Iris pigment epithelial cell (primary cell): Measurements from ENCODE around the gene KCNC3.
"Not testable (repeated sequence)": the region's sequence is repeated elsewhere in the genome, so short reads cannot be mapped to it uniquely, and the experiment has no call there.

ENCODE experiments used
- DNase-seq: peaks from one replicate; pipeline ENCODE4 v3.0.0-alpha.2; 2011; ENCODE audit warnings: low read depth

KCNC3 gene

DNA sequence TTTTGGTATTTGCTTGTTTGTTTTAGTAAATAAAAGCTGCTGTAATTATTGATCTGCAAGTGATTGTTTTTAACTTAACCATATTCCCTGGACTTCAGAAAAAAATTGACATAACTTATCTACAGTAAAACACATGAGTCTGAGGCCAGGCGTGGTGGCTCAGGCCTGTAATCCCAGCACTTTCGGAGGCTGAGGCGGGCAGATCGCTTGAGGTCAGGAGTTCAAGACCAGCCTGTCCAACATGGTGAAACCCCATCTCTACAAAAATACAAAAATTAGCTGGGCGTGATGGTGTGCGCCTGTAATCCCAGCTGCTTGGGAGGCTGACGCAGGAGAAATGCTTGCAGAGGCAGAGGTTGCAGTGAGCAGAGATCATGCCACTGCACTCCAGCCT, 24.3 kb upstream of the KCNC3 start:
- not testable (repeated sequence) for DNase-seq

DNA sequence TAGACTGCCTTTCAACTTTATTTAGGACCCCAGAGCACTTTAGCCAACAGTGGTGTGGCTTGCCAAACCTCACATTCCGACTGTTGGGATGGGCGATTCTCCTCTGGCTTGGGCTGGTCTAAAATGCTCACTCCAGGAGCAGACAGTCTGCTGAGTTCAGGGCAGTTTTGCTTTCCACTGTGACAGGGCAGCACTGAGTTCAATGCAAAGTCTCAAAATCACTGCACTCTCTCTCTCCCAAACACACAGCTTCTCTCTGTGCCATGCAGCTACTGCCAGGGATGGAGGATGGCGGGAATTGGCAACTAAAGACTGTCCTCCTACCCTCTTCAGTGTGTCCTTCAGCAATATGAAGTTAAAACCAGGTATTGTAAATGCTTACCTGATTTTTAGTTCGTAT, 23.1 kb upstream of the KCNC3 start:
- DNase-seq, result no peak

DNA sequence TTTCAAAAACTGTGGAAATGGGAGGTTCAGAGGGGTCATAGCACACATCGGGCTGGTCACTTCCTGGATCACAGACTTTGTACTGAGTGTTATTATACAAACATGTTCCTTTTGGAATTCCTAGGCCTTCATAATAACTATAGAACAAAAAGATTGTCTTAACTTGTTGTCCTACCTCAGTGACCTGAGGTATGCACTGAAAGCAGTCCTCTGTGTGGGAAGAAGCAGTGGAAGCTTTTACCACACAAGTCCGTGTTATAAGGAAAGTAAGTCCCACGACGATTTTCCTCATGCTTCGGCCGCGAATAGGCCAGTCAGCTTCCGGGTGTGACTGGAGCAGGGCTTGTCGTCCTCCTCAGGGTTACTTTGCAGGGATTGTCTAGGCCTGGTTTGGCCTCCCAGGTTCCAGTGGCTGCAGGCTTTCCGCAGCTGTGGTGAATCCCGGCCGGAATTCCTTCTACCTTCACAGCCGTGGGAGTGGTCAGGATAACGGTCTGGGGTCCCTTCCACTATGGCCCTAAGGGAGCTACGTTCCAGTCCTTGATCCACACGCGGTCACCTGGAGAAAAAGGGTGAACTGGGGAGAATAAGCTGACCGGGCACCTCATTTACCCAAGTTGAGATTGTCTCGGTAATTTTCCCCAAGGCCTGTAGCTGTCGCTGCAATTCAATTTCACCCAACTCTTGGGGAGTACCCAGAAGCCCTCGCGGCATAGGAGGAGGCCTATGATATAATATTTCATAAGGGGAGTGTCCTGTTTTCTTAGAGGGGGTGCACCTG, 20.3 kb upstream of the KCNC3 start:
- DNase-seq, result no peak

DNA sequence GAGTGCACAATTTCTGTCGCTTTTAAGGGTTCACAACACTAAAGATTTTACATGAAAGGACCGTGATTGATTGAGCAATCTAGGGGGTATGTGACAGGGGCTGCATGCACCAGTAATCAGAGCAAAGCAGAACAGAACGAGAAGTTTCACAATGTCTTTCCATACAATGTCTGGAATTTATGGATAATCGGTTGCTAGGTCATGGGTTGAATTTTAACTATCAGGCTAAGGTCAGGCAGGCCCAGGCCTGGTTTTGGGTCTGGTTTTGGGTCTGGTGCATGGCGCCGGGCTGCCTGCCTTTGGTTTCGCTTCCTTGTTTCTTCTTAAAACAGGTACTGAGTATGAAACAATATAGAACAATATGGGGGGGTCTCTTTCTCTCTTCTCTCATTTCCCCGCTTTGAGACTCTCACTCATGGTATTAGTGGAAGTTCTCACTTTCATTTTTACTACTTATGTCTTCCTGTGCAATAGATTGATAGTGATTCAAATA, 18.0 kb upstream of the KCNC3 start:
- not testable (repeated sequence) for DNase-seq

DNA sequence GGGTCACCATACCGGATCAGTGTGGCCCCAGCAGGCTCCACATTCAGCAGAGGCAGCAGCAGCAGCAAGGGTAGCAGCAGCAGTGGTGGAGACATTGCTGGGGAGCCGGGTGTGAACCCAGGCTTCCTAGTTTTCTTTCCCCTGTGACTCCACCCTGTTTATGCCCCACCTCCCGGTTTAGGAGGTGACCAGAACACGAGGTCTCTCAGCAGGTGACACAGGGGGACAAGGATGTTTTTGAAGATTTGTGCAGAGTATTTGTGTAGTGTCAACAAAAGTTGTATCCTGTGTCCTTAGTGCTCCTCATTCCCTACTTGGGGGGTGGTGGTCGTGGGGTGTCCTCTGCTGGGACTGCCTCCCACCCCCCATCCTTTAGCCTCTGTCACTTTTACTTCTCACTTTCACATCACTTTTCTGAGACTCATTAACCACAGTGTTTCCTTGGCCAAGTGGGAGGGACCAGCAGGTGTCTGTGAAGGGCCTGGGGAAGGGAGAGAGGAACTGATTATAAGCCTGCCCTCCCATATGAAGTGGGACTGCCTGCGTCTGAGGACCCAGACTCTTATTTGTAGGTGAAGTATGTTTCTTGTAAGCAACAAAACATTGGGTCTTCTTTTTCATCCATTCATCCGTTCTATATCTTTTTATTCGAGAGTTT, 15.6 kb upstream of the KCNC3 start:
- DNase-seq, result no peak

DNA sequence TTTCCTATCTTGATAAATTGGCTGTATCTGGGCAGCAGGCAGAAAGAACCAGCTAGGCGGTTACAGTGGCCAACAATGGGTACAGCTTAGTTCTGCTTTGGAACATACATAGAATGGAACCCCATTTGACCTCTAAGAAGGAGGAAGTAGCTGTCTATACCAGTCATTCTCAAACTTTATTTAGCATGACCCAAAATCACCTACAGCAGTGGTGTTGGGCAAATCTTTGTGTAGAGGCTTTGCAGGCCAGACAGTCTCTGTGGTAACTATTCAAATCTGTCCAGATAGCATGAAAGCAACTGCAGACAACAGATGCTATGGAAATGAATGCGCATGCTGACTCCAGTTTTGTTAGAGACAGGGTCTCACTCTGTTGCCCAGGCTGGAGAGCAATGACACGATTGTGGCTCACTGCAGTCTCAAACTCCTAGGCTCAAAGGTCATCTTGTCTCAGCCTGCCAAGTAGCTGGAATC, 12.0 kb upstream of the KCNC3 start:
- DNase-seq, result no peak

DNA sequence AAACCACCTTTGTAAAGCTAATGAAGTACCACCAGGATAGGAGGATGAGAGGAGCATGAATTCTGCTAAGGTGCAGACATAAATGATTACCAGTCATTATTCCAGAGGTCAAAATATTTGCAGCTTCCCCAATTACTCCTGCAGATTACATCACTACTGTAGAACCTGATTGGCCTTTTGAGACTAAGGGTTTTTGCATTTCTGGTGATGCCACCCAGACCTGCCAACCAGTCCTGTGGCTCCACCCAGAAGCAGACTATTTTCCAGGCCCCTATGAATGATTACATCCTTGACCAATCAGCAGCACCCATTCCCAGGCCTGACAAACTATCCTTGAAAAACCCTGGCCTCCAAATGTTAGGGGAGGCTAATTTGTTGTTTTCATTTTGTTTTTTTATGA, 11.2 kb upstream of the KCNC3 start:
- DNase-seq, result no peak

DNA sequence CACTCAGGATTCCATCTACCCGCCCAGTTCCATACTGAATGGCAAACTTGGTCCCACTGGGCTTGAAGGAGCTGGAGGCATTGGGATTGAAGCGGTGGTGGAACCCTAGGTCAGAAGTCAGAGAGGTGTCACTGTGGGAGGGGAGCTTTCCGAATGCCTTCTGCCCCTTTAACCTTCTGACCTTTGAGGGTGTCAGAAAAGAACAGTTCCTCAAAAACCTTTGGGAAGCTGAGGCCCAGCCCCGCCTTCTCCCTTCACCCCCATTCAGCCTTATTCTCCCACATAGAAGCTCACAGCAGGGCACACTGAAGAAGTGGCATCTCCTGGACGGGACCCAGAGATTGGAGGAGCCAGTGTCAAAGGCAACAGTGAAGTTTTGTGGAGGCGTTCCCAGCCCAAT, 7.9 kb upstream of the KCNC3 start:
- DNase-seq, result not testable (repeated sequence)

DNA sequence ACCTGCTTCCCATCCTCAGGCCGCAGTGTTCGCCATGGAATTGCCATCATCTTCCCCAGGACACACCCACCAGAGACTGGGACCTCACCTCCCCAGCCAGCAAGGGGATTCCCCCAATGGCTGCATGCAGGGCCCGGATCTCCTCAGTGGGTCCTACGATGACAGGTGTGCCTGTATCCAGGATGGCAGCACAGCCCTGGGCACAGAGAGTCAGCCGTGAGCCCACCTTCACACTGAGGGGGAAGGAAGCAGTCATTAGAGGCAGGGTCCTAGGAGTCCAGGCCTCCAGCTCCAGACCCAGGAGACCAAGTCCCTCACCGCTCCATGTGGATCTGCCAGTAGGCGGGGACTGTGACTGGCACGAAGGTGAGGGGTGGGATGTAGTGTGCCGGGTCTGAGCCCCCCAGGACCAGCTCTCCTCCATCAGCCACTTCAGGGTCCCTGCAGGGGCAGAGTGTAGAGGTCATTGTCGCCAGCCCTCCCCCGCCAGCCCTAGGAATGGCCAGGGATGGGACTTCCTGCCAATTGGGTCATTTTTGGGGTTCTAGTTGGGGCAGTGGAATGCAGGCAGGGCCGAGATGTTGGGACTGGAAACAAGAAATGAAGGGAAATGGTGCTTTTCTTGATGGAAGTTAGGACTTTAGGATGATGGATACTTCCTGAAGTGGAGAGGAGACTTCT, 5.7 kb upstream of the KCNC3 start:
- DNase-seq, result no peak

DNA sequence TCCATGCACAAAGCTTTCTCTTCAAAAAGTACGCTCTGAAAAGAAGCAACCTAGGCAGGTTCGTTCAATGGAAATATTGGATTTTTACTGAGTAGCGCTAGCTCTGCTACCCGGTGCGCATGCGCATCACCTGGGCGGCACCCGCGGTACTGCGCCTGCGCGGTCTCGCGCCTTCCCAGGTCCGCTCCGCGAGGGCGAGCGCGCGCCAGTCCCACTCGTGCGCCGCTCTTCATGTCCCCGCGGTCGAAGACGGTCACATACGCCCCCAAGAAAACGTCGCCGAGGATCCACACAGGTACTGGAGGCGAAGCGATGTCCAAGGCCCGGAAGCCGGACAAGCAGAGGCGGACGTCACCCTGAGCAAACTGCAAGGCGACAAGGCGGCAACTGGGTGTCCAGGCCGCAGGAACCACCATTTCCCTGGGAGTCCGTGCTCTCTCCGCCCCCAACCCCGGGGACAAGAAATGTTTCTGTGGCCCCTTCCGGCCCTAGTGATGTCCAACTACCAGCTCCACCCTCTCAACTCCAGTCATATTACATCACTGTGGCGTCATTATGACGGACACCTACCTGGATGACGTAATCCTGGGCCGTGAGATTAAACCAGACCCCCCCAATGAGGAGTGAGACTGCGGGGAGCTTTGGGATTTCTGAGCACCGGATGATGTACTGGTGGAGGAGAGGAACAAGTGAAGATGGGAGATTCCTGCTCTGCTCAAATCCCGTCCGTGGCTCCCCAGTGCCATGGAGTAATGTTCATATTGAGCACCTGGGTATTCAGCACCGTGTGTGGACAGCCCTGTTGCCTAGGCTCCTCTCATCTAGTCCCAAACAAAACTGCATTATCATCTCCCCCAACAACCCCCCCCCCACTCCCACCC, 4.8 kb upstream of the KCNC3 start:
- DNase-seq, result no peak

DNA sequence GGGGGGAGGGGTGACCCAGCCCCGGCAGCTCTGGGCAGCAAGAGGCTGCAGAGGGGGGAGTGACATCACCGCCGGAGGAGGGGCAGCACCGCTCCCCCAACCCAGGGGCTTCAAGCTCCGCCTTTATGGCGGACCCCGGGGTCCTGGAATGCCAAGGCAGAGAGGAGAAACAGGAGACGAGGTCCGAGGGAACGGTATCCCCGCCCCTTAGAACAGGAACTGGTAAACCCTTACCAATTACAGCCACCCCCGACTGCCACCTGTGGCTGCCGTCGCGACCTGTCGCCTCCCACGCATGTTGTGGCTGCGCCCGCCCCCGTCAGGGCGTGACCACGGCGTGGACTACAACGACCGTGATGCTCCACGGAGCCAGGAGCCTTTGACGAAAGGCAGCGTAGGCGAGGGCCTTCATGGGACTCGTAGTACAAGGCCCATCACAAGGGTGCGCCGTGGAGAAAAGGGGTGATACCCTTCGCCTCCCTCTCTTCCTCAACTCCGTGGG, 4.1 kb upstream of the KCNC3 start:
- DNase-seq, result peak; percentile 89

DNA sequence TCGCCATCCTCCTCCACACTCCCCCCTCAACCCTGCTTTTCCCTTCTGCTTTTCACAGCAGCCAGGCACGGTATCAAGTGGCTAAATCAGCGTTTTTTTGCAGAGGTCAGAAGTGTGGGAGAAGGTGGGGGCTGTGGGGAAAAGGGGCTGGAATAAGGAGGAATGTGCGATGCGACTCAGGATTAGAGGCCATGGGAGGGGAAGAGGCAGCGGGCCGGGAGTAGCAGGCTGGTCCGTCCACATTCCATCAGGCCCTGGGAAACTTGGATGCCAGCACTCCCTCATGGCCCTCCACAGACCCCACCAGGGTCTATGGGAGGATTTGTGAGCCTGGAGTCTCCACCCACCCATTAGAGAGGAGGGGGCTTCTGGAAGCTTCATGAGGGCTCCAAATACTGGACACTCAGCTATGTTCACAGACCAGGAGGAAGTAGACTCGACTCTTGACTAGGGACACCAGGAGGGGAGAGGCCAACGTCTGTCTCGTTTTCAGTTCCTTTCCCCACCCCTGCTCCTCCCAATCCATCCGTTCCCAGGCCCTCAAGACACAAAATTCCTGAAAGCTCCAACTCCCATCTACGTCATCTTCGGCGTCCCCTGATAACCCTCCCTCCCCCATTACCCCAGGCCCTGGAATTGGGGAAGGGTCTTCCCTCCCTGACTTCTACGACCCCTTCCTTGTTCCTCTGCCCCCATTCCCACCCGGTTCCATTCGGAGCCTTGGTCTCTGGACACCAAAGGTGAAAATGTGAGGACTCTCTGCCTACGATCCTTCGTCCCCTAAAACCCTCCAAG, 3.3 kb upstream of the KCNC3 start:
- DNase-seq, result no peak

DNA sequence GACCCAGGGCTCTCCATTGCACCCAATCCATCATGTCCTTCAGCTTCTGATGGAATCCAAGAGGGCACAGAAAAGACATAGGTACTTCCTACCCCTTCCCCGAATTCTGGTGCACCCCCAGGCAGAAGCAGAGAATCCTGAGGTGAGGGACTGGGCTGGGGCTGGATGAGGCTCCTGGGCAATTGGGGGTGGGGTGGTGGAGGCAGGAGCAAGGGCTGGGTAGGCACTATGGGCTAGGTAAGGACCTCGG, 2.7 kb upstream of the KCNC3 start:
- DNase-seq, result no peak

DNA sequence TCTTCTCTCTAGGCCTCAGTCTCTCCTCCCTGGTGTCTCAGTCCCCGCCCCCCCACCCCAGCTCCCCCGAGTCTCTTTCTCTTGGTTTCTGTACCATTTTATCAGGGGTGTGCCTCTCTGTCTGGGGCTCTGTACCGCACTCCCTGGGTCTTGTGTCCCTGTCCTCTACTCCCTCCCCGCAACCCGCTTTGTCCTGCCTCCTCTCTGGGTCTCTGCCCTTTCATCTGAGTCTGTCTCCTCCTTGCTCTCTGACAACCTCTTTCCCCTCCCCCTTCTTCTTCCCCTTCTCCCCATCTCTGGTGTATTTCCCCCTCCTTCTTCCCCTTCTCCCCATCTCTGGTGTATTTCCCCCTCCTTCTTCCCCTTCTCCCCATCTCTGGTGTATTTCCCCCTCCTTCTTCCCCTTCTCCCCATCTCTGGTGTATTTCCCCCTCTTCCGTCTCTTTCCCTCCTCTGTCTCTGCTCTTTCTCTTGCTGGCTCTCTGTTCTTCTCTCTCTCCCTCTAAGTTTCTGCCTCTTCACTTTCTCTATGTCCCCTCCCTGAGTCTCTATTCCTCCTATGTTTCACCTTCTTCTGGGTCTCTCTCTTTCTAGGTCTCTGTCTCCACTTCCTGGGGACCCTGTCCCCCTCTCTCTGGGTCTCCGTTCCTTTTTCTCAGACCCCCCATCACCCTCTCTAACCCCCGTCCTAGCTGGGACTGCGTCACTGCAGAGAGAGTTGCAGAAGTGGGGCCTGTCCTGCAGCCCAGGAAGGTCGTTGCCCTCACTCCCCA, 2.2 kb upstream of the KCNC3 start:
- no peak for DNase-seq

DNA sequence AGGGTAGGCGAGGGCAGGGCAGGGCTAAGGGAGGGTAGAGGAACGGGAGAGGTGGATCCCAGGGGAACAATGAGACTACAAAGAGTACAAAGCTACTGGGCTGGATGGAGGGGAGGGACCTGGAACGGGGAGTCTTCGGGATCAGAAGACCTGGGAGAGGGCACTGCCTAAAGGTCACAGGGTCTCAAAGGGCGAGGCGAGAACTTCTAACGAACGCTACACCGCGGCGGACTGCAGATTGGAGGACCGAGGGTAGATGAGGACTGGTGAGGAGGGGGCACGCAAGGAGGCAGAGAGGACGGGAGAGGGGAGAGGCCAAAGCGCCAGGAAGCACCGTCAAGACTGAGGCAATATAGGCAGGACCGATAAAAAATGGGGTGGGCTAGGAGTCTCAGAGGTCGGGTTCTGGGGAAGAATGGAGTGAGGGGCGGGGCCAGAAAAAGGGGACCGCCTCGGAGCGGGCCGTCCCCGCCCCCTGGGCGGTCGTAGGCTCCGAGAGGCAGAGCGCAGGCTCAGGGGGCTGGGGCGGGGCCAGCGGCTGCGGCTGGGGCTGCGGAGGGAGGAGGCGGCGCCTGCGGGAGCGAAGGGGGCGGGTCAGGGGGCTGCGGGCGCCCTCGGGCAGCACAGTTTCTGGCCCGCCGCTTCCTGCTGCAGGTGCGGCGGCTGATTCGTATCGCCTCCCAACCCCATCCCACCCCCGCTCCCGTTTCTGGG, 1.3 kb upstream of the KCNC3 start:
- DNase-seq, result peak; percentile 67

DNA sequence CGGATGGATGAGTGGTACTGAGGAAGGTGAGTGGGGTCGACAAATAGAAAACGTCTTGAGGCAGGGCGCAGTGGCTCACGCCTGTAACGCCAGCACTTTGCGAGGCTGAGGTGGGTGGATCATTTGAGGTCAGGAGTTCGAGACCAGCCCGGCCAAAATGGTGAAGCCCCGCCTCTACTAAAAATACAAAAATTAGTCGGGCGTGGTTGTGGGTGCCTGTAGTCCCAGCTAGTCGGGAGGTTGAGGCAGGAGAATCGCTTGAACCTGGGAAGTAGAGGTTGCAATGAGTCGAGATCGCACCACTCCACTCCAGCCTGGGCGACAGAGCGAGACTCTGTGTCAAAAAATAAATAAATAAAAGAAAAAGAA, 733 bp upstream of the KCNC3 start:
- DNase-seq, result not testable (repeated sequence)

DNA sequence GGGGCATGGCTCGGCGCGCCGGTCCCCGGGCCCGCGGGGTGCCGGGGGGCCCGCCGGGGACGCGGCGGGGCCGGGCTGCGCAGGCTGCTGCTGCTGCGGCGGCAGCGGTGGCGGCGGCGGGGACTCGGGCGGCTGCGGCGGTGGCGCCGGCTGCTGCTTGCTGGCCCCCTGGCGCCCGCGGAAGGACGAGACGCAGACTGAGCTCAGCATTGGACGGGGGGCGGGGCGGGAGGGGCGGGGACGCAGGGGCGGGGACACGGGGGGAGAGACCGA, 368 bp downstream of the KCNC3 start:
- DNase-seq, result no peak

DNA sequence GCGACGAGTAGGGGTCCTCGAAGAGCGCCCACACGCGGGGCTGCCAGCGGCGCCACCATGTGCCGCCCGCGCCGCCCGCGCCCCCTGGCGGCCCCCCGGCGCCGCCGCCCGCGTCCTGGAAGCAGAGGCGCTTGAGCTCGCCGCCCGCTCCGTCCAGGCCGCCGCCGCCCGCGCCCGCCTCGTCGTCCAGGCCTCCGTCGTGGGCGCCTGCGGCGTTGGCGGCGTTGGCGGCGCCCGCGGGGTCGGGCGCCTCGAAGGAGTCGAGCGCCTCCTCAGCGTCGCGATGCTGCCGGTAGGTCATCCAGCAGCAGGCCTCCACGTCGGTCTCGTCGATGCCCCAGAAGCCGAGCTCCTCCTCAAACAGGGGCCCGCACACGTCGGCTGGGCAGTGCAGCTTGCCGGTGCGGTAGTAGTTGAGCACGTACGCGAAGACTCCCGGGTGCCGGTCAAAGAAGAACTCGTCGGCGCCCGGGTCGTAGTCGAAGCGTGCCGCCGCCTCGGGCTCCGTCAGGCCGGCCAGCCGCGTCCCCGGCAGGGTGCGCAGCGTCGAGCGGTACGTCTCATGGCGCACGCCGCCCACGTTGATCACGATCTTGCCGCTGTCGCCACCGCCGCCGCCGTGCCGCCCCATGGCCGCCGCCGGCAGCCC, 829 bp downstream of the KCNC3 start:
- no peak for DNase-seq

DNA sequence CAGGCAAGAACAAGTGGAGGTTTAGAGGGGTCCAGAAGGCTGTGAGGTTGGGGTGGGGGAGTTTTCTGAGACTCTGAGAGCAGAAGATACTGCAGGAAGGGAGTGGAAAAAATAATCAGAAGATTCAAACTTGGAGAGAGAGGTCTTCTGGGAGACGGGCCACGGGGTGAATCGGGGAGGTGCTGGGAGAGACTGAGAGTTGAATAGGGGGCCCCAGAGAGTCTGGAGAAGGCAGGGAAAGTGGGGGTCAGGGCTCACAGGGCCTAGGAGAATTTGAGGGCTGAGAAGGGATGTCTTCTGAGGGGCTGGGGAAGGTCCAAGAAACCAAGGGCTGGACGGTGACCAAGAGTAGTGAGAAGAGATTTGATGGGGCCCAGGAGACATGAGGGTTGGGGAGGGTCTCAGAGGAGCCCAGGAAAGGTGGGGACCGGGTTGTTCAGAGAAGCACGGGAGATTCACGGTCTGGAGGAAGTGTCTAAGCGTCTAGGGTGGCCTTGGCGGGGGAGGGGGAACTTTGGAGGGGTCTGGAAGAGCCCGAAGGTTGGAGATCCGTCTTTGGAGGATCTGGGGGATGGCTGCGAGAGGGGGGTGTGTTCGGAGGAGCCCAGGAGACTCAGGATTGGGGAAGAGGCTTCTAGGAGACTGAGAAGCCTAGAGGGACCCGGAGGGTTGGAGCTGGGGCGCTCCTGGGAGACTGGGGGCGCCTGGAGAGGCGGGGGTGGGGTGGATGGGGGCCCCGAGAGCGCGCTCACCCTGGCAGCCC, 1.5 kb downstream of the KCNC3 start:
- no peak for DNase-seq
